Measurements from ENCODE around the gene ST14.

Gene ST14

DNA sequence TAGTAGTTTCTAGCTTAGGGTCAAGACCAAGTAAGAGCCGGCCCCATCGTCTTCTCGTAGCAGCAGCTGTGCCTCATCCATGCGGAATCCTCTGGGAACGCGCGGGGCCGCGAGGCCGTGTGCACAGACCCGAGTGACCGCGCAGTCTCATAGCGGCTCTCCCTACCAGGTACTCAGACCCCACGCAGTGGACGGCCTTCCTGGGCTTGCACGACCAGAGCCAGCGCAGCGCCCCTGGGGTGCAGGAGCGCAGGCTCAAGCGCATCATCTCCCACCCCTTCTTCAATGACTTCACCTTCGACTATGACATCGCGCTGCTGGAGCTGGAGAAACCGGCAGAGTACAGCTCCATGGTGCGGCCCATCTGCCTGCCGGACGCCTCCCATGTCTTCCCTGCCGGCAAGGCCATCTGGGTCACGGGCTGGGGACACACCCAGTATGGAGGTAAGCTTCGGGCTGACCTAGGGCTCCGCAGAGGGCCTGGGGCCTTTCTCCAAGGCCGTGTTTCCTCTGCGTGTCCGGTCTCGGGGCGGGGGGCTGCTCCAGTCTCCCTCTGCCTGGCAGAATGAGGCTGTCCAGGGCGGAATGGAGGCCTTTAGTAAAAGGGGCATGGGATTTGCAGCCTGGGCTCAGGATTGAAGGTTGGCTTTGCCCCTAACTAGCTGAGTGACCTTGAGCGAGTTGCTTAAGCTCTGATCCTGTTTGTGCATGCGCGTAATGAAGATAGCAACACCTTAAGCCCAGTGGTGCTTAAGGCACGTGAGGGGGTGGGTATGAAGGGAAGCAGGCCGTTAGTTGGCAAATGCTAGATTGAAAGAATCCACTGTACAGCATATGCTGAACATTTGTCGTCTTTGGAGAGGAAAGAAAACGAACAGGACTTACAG is 48.9 kb downstream of the ST14 start:
- DNase-seq (ENCODE audit: low read depth in 1 of 2, low spot score in 1 of 2) = no peak

DNA sequence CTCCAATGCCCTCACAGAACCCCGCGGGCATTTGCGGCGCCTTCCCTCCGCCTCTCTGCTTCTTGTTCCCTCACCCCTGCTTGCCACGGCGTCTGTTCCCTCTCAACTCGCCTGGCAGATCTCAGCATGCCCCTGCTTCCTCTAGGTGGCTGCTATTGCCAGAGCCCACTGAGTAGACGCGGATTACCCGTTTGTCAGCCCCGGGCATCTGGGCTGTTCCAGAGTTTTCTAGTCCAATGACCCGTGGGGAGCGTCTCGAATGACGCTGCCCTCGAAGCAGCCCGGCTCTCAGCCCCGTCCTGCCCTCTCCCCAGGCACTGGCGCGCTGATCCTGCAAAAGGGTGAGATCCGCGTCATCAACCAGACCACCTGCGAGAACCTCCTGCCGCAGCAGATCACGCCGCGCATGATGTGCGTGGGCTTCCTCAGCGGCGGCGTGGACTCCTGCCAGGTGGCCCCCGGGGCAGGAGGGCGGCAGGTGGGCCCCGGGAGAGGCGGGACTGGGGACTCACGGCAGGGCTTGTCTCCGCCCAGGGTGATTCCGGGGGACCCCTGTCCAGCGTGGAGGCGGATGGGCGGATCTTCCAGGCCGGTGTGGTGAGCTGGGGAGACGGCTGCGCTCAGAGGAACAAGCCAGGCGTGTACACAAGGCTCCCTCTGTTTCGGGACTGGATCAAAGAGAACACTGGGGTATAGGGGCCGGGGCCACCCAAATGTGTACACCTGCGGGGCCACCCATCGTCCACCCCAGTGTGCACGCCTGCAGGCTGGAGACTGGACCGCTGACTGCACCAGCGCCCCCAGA is 49.7 kb downstream of the ST14 start:
- no peak for DNase-seq (ENCODE audit: low read depth in 1 of 2, low spot score in 1 of 2)

DNA sequence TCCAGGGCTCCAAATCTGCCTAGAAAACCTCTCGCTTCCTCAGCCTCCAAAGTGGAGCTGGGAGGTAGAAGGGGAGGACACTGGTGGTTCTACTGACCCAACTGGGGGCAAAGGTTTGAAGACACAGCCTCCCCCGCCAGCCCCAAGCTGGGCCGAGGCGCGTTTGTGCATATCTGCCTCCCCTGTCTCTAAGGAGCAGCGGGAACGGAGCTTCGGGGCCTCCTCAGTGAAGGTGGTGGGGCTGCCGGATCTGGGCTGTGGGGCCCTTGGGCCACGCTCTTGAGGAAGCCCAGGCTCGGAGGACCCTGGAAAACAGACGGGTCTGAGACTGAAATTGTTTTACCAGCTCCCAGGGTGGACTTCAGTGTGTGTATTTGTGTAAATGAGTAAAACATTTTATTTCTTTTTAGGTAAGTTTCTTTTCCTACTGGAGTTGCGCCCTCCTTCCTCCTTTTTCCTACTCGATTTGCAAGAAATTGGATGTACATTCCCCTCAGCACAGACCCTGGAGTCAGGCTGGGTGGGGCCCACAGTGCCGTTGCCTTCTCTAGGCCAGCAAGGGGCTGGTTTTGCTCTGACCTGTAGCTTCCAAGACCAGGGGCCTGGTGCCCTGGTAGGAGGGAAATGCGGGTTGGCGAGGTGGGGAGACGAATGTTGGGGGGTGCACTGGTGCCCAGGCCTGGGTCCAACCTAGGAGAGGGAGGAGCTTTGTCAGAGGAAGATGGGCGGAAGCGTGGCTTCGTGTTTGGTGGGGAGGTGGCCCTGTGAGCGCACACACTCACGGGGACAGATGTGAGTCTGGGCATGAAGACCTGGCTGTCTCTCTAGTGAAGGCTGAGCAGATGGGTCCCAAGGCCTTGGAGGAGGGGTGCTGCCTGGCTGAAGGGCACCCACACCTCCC is 50.6 kb downstream of the ST14 start:
- no peak for DNase-seq (ENCODE audit: low read depth in 1 of 2, low spot score in 1 of 2)

DNA sequence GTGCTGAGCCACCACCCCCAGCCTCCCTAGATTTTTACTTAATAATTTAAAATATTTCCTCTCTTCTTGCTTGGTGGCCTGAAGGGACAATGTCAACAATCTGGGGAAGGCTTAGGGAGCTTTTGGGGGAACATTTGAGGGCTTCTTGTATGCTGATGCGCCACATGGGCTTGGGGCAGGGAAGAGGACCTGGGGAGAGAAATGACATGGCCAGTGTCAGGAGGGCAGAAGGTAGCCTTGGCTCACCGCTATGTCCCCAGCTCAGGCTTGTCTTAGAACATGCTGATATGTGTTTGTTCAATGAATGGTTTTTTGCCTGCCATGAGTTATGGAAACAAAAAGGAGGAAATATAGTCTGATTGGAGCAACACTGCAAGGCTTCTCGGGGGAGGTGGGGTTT is 51.6 kb downstream of the ST14 start:
- DNase-seq (ENCODE audit: low read depth in 1 of 2, low spot score in 1 of 2) = no peak

DNA sequence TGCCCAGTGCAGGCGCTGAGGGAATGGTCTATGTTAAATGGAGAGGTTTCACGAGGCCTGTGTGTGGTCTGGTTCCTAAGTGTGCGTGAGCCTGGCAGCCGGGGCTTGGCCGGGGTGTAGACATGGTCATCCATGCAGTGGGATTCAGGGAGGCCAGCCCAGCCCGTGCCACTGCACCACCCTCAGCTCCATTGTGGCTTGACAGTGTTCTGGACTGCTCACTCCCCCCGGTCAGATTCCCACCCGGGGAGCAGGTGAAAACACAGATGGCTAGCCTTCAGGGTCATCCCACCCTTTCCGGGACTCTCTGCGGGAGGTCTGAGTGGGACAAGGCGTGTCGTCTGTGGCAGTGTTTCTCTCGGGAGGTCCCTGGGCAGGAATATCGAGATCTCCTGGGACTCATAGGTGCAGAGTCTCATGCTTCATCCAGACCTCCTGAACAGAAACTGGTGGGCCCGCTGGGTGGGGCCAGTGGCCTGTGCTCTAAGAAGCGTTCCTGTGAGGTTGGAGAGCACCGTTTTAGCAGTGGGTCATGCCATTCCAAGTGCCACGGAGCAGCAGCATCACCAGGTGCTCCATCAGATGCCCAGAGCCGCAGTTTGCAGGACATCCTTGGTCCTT is 52.3 kb downstream of the ST14 start:
- DNase-seq (ENCODE audit: low read depth in 1 of 2, low spot score in 1 of 2) = no peak

DNA sequence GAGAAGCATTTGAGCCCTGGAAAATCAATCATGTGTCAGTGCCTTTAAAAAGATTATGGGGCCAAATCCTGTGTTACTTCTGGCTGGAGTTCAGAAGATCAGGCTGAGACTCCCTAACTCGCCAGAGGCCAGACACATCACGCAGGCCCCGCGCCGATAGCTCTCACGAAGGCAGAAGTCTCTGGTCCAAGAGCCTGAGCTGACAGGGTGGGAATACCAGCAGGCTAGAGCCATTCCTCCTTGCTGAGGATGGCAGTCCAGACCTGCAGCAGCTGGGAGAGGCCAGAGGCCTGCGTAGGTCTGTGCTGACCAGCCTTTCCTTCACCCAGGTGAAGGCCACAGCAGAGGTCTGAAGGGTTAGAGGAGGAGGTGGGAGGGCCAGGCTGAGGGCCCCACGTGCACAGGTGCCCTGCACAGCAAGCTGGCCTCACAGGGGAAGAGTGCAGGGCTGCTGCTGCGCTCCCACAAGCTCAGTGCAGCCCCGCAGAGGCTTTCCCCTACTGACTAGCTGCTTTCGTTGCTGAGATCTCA is 52.9 kb downstream of the ST14 start:
- no peak for DNase-seq (ENCODE audit: low read depth in 1 of 2, low spot score in 1 of 2)

DNA sequence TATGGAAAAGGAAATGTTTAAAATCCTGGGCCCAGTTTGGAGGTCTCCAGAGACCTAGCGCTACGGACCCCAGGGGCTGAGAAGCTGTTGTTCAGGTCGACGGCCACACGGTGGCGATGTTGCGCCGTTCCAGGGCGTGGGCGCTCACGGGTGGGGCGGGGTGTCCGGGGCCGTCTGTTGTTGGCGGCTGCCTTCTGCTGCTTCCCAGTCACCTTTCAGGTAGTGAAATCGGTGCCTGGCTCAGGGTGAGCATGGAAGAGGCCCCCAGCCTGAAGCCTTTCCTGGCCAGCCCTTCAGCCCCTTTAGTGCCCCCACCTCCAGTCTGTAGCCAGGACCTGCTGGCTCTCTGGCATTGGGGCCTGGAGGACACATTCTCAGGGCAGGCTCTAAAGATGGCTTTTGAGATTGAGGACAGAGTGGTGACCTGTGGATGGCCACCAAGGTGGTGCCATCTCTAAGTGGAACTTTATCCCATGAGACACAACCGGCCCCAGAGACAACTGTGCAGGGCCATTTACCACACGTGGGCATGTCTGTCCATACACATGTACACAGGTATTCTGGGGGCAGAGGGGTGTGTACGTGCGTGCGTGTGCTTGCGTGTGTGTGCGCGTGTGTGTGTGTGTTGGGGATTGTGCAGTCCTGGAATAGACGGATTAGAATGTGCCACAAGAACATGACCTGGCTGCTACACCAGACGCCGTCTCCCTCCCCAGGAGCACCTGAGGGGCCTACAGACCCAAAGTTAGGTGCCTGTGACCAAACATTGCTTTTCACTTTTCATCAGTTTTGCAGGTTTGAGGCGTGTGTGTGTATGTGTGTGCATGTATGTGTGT is 53.8 kb downstream of the ST14 start:
- DNase-seq (ENCODE audit: low read depth in 1 of 2, low spot score in 1 of 2) = peak; percentile 58 to 65

DNA sequence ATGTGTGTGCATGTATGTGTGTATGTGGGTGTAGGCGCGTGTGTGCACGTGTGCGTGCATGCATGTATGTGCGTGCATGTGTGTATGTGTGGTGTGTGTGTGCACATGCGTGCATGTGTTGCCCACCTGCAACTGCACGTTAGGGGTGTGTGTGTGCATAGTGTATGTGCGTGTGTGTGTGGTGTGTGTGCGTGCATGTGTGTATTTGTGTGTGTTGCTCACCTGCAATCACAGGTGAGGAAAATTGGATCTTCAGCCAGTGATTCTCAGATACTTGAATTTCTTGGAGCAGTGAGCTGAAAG is 54.3 kb downstream of the ST14 start:
- no peak for DNase-seq (ENCODE audit: low read depth in 1 of 2, low spot score in 1 of 2)

DNA sequence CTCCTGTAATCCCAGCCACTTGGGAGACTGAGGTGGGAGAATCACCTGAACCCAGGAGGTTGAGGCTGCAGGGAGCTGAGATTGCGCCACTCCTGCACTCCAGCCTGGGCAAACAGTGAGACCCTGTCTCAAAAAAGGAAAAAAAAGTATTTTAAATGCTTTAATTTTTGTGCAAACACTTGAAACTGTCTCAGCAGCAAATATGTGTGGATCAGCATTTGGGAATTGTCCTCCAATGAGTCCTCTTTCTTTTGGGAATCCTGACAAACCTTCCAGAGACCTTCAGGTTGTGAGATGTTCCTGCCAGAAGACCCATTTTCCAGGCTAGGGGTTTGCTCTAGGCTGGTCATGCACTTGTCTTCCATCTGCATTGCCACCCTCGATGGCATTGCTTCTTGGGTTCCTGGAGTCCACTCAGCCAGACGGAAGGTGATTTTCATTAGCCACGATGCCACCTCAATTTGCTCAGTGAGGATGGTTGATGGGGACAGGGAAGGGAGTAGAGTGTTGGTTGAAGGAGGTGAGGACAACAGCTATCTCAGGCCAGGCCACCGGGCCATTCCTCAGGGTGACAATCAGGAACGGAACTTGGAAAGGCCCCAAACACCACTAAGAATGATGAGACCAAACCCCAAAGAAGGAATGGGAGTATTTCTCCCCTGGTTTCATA is 55.4 kb downstream of the ST14 start:
- no peak for DNase-seq (ENCODE audit: low read depth in 1 of 2, low spot score in 1 of 2)

DNA sequence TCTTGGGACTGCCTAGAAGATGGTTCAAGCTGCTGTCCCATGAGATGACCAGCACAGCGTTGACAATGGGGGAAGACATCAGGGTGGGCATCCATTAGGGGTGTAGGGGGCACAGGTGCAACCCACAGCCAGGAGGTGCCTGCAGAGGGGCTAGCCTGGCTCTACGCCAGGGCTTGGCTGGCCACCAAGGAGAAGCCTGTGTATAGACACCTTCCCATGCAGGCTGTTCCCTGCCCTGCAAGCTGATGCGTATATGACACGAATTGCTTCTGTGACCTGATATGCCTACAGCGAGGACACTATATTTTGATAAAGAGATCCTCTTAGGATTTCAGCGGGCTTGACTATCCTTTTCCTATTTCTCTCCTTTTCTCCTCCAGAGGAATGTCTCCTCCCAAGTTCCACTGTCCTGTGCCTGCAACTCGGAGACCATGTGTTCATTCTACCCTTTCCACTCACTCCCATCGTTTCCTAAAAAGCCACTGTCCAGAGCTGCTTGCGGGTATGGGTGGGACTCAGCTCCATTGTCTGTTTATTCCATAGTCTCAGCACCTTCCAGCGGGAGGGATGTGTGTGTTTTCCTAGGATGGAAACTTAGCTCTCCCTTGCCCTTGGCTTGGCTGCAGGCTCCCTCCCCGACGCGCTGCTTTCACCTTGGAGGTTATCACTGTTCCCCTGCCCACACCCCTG is 56.1 kb downstream of the ST14 start:
- DNase-seq (ENCODE audit: low read depth in 1 of 2, low spot score in 1 of 2) = no peak

DNA sequence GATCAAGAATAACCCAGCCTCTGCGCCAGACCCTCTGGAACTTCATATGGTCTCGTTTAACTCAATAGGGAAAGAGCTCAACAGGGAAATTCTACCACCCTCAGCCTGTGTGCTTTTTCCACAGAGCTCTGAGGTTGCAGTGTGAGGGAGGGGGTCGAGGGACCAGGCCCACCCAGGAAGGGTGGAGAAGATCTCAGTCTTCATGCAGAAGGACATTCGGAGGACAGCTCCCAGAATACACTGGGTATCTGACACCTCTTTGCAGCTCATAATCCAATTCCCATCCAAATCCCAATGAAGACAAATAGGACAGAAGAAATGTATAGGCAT is 56.6 kb downstream of the ST14 start:
- DNase-seq (ENCODE audit: low read depth in 1 of 2, low spot score in 1 of 2) = no peak

DNA sequence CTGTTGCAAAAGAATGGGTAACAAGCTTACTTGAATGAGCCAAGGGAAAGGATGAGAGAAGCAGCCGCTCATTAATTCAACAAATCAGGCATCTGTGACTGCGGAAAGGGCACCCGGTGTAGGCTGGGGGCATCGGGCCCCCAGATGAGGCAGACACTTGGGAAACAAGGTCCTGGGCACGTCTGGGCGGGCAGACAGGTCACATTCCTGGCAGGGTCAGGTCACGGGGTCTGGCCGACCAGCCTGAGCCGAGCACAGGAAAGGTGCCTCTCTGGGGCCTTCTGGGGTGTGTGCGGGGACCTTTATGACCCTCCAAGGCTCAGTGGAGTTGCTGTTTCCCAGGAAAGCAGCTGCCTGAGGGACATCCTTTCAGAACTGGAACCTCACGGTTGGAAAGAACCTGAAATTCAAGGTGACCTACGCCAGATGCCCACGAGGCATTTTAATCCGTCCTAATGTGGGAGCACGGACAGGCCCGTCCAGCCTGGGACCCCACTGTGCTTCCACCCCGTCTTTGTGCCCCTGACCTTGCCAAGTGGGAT is 57.1 kb downstream of the ST14 start:
- DNase-seq (ENCODE audit: low read depth in 1 of 2, low spot score in 1 of 2) = no peak

DNA sequence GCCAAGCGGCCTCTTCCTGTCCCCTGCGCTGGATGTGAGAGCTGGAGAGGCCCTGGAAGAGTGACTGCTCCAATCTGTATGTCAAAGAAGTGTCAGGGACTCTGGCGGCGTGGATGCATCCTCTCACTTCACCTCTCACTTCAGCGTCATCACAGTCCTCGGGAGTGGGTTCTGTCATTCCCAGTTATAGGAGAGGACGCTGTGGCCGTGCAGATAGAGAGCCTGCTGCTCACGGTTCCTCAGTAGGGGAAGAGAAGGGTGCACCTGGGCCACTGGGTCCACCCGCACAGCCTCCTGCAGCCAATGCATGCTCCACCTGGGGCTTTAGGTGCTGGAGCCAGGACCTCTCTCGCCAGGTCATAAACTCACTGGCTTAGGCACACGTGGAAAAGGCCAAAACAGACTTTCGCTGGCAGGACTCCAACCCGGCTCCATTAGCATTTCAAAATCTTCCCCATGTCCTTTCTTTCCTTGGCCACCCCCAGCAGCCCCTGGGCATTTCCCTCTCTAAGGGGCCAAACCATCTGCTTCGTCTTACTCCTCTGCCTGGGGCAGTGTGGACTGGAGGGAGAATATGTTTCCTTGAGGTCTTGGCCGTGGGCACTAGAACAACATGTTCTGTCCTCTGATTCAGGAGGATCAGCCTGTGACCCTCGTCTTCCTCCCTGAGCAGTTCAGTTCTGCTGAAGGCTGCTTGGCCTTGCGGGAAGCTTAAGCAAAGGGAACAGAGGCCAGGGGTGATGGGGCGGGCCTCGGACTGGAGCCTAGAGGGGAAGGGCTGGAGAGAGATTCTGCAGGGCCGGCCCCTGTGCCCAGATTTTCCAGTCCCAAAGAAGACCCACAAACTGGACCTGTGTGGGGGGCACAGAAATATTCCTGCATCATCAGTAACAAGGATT is 57.8 kb downstream of the ST14 start:
- no peak for DNase-seq (ENCODE audit: low read depth in 1 of 2, low spot score in 1 of 2)

DNA sequence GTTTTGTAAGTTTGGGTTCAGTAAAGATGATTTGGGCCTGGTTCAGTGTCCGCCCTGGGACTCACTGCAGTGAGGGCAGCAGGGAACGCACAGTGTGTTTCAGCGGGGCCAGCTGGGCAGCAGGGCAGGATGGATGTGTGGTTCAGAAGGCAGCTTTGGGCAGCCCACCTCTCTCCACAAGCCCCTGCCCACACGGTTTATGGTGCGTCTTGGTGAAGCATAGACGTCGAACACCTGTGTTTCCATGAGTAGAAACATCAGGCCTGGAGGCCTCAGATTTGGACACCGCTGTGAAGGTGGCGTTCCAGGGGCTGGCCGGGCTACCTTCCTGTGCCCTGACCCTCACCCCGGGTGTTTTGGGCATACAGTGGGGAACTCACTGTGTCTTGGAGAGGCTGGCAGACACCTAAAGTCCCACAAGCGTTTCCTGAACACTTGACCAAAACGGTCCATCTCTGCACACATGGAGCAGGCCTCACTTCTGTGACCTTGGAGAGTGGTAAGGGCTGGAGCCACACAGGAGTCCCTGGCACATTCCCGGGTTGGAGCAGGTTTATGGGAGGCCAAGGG is 59.0 kb downstream of the ST14 start:
- DNase-seq (ENCODE audit: low read depth in 1 of 2, low spot score in 1 of 2) = no peak

DNA sequence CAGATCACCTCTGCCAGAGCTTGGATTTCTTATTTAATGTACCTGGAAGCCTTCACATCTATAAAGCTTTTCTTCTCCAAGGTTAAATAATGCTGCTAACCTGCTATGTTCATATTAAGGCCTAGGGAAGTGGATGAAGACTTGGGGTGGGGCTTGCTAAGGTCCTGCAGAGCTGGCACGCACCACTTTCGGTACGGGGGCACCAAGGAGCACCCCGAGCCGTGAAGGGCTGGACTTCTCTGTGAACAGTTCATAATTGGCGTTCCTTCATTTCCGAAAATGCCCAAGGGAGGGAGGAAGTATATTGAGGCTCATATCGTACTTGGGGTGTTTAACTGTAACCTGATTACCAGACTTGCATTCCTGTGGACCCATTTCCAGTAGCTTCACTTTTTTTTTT is 59.6 kb downstream of the ST14 start:
- DNase-seq (ENCODE audit: low read depth in 1 of 2, low spot score in 1 of 2) = no peak

DNA sequence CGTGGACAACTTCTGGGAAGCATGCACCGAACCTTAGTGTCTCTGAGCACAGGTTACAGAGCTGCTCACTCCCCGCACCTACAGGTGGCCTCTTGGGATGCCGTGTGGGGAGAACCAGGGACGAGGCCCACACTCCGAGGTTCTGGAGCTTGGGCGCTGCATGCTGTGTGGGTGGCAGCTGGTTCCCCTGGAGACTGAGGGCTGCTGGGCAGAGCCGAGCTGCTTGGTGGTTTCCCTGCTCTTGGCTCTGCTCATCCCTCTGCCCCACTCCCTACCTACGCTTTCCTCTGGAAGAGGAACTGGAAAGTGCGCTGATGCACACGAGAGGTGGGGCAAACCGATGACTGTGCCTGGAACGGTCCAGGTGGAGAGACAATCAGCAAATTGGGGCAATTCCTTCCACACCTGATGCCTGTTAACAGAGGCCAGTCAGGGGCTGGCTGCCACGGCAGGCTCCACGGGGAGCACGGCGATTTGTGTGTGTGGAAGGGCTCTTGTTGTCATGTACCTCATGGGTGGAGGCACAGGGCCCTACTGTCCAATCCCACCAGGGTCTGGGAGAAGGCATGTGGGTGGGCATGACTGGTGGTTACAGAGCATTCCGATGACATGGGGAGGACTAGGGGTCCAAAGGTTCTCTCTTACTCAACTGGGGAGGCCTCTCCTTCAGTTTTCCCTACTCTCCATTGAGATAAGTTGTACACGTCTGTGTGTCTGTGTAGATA is 60.9 kb downstream of the ST14 start:
- no peak for DNase-seq (ENCODE audit: low read depth in 1 of 2, low spot score in 1 of 2)
